ENCODE measurements around the gene ARL4D. TPM values are rescaled to one million over a fixed set of nuclear protein-coding genes. Genes with fewer than 3 reads are reported as not detected.

Gene ARL4D
- total RNA-seq, 1 donor from 2014 or later = 35.7 TPM

GRCh38 chr17:43448720-43449469, 50.1 kb downstream of the ARL4D start:
- no peak overlapping the region for H3K4me3 Mint-ChIP-seq (ENCODE audit: unreplicated experiment)
- peaks cover 4% of the 10 kb centered on the region for H3K4me1 Mint-ChIP-seq (ENCODE audit: unreplicated experiment)
- no peaks in the 10 kb centered on the region for H3K9me3 Mint-ChIP-seq (ENCODE audit: unreplicated experiment)
- TF ChIP-seq CTCF (IDR thresholded peaks at IDR 0.05; ENCODE audit: unreplicated experiment) = no peak
- no peak for DNase-seq (ENCODE audit: low spot score)
- no peaks in the 10 kb centered on the region for H3K36me3 Mint-ChIP-seq (ENCODE audit: low read depth, unreplicated experiment)
- peaks cover 7% of the 10 kb centered on the region for H3K27me3 Mint-ChIP-seq (ENCODE audit: unreplicated experiment)
- no peak overlapping the region for H3K27ac Mint-ChIP-seq (ENCODE audit: unreplicated experiment)

- Mint-ChIP-seq H3K36me3 (ENCODE audit: low read depth, unreplicated experiment) (no peaks in the 10 kb centered on the region), H3K4me1 (ENCODE audit: unreplicated experiment) (no peaks in the 10 kb centered on the region), H3K27ac (ENCODE audit: unreplicated experiment) (no peak overlapping the region), H3K9me3 (ENCODE audit: unreplicated experiment) (no peaks in the 10 kb centered on the region), H3K4me3 (ENCODE audit: unreplicated experiment) (no peak overlapping the region), H3K27me3 (ENCODE audit: unreplicated experiment) (peaks cover 7% of the 10 kb centered on the region)
- DNase-seq (ENCODE audit: low spot score) = no peak
- TF ChIP-seq CTCF (IDR thresholded peaks at IDR 0.05; ENCODE audit: unreplicated experiment) = no peak
Measured at GRCh38 chr17:43449470-43450248, 50.9 kb downstream of the ARL4D start.

Other genes with a start within 250 kb of the ARL4D start
- gene NBR1, start 227.8 kb upstream of the ARL4D start, total RNA-seq (ENCODE audit: unreplicated experiment) = 74.9 TPM
- gene TMEM106A, start 187.1 kb upstream of the ARL4D start, total RNA-seq (ENCODE audit: unreplicated experiment) = 14.4 TPM
- not detected for gene CCDC200, start 170.4 kb upstream of the ARL4D start, total RNA-seq (ENCODE audit: unreplicated experiment)
- 10,056 TPM for gene RNU2-1, start 165.0 kb upstream of the ARL4D start, total RNA-seq (ENCODE audit: unreplicated experiment)
- gene DHX8, start 85.0 kb downstream of the ARL4D start, total RNA-seq (ENCODE audit: unreplicated experiment) = 54.1 TPM
- 37.1 TPM for gene ETV4, start 147.3 kb downstream of the ARL4D start, total RNA-seq (ENCODE audit: unreplicated experiment)